ENCODE data around the gene B3GALT5.

Gene B3GALT5

DNA sequence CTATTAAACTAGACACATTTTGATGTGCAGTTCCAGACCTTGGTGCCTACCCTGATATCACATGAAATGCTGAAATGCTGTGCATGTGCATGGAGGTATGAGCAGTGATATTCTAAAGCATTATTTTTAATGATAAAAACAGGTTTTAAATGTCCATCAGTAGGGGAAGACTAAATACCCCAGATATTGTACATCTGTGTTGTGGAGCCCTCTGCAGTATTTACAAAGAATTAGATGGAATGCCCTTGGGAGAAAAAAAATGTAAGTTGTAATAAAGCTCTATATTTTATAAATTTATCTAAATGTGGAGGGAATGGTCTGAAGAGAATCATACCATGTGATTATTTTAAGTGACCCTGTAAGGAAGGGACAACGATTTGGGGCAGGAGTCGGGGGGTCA is 93.1 kb downstream of the B3GALT5 start:
- no peaks in the 10 kb centered on the region for H3K27me3 ChIP-seq
- no peaks in the 10 kb centered on the region for H3K36me3 ChIP-seq
- no peaks in the 10 kb centered on the region for H3K9me3 ChIP-seq
- no peaks in the 10 kb centered on the region for H3K4me1 ChIP-seq
- DNase-seq = no peak
- H3K4me3 ChIP-seq (ENCODE audit: low read depth, low read length) = no peak overlapping the region
- TF ChIP-seq, protein P1, sequence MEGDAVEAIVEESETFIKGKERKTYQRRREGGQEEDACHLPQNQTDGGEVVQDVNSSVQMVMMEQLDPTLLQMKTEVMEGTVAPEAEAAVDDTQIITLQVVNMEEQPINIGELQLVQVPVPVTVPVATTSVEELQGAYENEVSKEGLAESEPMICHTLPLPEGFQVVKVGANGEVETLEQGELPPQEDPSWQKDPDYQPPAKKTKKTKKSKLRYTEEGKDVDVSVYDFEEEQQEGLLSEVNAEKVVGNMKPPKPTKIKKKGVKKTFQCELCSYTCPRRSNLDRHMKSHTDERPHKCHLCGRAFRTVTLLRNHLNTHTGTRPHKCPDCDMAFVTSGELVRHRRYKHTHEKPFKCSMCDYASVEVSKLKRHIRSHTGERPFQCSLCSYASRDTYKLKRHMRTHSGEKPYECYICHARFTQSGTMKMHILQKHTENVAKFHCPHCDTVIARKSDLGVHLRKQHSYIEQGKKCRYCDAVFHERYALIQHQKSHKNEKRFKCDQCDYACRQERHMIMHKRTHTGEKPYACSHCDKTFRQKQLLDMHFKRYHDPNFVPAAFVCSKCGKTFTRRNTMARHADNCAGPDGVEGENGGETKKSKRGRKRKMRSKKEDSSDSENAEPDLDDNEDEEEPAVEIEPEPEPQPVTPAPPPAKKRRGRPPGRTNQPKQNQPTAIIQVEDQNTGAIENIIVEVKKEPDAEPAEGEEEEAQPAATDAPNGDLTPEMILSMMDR (IDR thresholded peaks at IDR 0.05; ENCODE audit: low read depth, low read length) = no peak

DNA sequence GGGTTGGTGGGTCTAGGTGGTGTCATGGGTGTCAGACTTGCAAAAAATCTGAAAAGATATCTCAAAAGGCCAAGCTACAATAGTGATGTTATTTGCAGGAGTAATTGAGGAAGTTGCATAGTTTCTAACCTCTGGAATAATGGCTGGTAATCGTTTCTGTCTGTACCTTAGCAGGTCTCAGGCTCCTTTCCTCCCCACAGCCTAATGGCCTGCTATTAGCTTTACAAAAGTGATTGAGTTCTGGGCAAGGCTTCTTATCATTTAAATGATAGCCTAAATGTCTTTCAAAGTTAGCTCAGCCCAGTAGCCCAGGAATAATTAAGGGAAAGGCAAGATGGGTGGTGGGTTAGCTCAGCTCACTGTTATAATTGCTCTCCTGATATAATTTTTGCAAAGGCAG is 94.6 kb downstream of the B3GALT5 start:
- Histone ChIP-seq H3K4me3 (ENCODE audit: low read depth, low read length) (no peak overlapping the region), H3K36me3 (no peaks in the 10 kb centered on the region), H3K9me3 (no peaks in the 10 kb centered on the region), H3K4me1 (no peaks in the 10 kb centered on the region), H3K27me3 (no peaks in the 10 kb centered on the region)
- TF ChIP-seq, protein P1 (IDR thresholded peaks at IDR 0.05; ENCODE audit: low read depth, low read length) = no peak
- no peak for DNase-seq

DNA sequence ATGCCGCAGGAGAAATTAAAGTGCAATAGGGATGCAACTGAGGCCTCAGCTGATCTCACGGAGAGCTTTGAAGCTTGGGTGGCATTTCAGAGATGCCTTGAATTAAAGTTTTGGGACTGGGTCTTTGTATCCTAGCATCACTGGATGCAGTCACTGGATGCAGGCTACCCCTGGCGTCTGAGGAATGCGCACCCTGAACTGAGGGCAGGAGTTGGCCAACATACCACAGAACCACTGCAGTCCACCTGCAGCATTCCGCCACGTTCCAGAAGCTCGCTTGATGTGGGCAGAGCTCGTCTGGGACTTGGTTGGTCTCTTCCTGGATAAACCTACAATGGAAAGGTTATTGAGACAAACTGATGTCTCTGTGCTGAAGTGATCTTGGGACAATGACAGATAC is 98.1 kb downstream of the B3GALT5 start:
- H3K27me3 ChIP-seq = no peaks in the 10 kb centered on the region
- TF ChIP-seq, protein P1 (IDR thresholded peaks at IDR 0.05; ENCODE audit: low read depth, low read length) = no peak
- no peak for DNase-seq
- no peaks in the 10 kb centered on the region for H3K9me3 ChIP-seq
- H3K4me3 ChIP-seq (ENCODE audit: low read depth, low read length) = no peak overlapping the region
- H3K36me3 ChIP-seq = no peaks in the 10 kb centered on the region
- H3K4me1 ChIP-seq = no peaks in the 10 kb centered on the region

DNA sequence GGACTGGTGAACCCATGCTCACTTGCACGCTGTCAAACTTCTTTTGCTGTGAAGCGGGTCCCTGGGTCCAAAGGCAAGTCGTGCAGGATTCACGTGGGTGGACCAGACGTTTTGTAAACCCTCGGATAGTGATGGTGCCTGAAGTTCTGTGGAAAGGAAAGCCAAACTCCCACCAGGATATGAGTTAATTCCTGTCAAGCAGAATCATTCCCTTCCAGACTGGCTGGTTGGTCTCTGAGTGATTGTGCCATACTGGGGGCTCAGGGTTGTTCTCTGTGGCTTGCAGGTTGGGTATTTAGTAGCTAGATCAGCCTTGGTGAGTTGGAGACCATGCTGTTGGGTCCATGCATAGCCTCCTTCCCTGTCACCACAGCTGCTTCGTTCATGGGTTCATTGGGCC is 99.5 kb downstream of the B3GALT5 start:
- Histone ChIP-seq H3K36me3 (no peaks in the 10 kb centered on the region), H3K9me3 (no peaks in the 10 kb centered on the region), H3K27me3 (no peaks in the 10 kb centered on the region), H3K4me1 (no peaks in the 10 kb centered on the region), H3K4me3 (ENCODE audit: low read depth, low read length) (no peak overlapping the region)
- DNase-seq = no peak
- TF ChIP-seq, protein P1 (IDR thresholded peaks at IDR 0.05; ENCODE audit: low read depth, low read length) = no peak

DNA sequence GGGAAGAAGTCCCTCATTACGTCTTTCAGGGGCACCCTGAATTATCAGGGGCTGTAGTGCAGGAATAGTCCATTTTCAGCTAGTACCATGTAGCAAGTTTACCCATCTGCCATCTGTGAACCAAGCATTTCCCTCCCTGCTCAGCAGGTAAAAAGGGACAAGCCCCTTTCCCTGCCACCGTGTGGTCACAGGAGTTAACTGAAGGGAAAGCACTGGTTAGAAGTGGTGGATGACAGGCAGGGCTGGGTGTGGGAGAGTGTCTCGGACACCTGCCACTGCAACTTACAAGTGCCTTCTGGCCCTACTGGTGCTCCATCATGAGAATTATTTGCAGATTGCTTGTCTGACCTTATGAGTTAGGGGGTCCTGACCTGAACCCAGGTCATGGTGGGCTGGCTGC is 100.2 kb downstream of the B3GALT5 start:
- no peak for DNase-seq
- TF ChIP-seq, protein P1 (IDR thresholded peaks at IDR 0.05; ENCODE audit: low read depth, low read length) = no peak
- Histone ChIP-seq H3K4me1 (no peaks in the 10 kb centered on the region), H3K27me3 (no peaks in the 10 kb centered on the region), H3K4me3 (ENCODE audit: low read depth, low read length) (no peak overlapping the region), H3K9me3 (no peaks in the 10 kb centered on the region), H3K36me3 (no peaks in the 10 kb centered on the region)

DNA sequence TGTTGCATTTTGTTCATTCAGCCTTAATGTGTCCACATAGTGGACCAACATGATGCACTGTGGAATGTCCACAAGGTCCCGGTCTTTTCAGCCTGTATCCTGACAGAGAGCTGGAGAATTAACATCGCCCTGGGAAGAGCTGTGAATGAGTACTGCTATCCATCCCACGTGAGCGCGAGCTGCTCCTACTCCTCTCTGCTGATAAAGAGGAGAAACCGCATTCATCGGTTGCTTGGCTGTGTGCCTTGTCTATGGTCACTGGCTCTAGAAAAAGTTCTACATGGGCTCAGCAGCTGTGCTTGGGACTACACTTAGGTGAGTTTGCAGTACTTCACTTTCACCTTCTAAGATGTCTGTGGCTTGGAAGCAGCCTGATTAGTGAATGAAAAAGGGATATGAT is 101.2 kb downstream of the B3GALT5 start:
- no peak for DNase-seq

More for the DNA sequence above, 101.2 kb downstream of the B3GALT5 start:
- H3K27me3 ChIP-seq = no peaks in the 10 kb centered on the region; the same call in 1 of the 2 replicates
- no peaks in the 10 kb centered on the region for H3K9me3 ChIP-seq
- no peak overlapping the region for H3K4me3 ChIP-seq (ENCODE audit: low read depth, low read length)
- no peaks in the 10 kb centered on the region for H3K36me3 ChIP-seq
- TF ChIP-seq, protein P1 (IDR thresholded peaks at IDR 0.05; ENCODE audit: low read depth, low read length) = no peak
- no peaks in the 10 kb centered on the region for H3K4me1 ChIP-seq
